Endothelial cell of umbilical vein (primary cell): Measurements from ENCODE around the gene PIK3CB. TPM values are rescaled to one million over a fixed set of nuclear protein-coding genes. Genes with fewer than 3 reads are reported as not detected.

Source experiments
- BruUV-seq: library from RNA; stranded (reverse); fragments of 400-500 nt; replicated peaks from 2 replicates; lab custom pipeline; 2021; lab: Mats Ljungman, UMichigan
- CTCF ChIA-PET: fragments of 300-600, 350-600 bp; sonication (Branson Sonifier 250); formaldehyde crosslinking; loops from one replicate; lab custom pipeline; 2021; ENCODE audit warnings: antibody characterized with exemption, inconsistent platforms; lab: Charles Lee
- POLR2A ChIA-PET: fragments of 300-600, 350-600 bp; sonication (Branson Sonifier 250); formaldehyde crosslinking; loops from one replicate; lab custom pipeline; 2021; ENCODE audit warnings: antibody characterized with exemption, inconsistent platforms; lab: Charles Lee
- DNase-seq: peaks from one replicate; pipeline ENCODE4 v3.0.0-alpha.2; 2011; ENCODE audit warnings: low read depth, low spot score
- FAIRE-seq: peaks from 2 replicates; lab custom pipeline; 2011; peaks lifted over from hg19 to GRCh38; lab: Jason Lieb, UNC
- H2AFZ ChIP-seq: 2 replicates; pipeline ENCODE4 v1.6.0; 2012; ENCODE audit warnings: low read depth, low read length, control low read depth, inconsistent platforms
- H3K27ac ChIP-seq: 2 replicates; pipeline ENCODE4 v1.5.1; 2011; ENCODE audit warnings: low read depth, mild to moderate bottlenecking, control low read depth, low read length, moderate library complexity; ENCODE audit not compliant: insufficient read depth
- H3K27me3 ChIP-seq, 2 experiments: 2 replicates each; pipeline versions ENCODE4 v1.6.0 to v1.6.1; 2011; ENCODE audit warnings: low read length in 2 of 2, mixed read lengths in 1 of 2; ENCODE audit not compliant: control insufficient read depth in 2 of 2, insufficient read depth in 2 of 2
- H3K36me3 ChIP-seq, 2 experiments: 2 replicates in 1 of 2; 3 replicates in 1 of 2; pipeline ENCODE4 v1.5.1; 2011; ENCODE audit warnings: low read length in 2 of 2, mild to moderate bottlenecking in 1 of 2, moderate library complexity in 1 of 2; ENCODE audit not compliant: control insufficient read depth in 2 of 2, insufficient read depth in 2 of 2; ENCODE audit errors: extremely low read depth in 1 of 2
- H3K4me1 ChIP-seq: 3 replicates; pipeline ENCODE4 v1.5.1; 2011; ENCODE audit warnings: mild to moderate bottlenecking, low read length; ENCODE audit not compliant: control insufficient read depth, insufficient read depth; ENCODE audit errors: extremely low read depth
- H3K4me2 ChIP-seq: 2 replicates; pipeline ENCODE4 v1.6.1; 2011; ENCODE audit warnings: low read length, control low read depth, mixed read lengths; ENCODE audit not compliant: insufficient read depth
- H3K4me3 ChIP-seq, 3 experiments: fragments of 200-600 bp in 1 of 3; sonication (generic), shearing (Covaris generic) in 1 of 3; replicated peaks in 1 of 3; 2 replicates each; pipeline ENCODE4 v1.5.1; 2011 to 2016; ENCODE audit warnings: control low read depth in 3 of 3, low read length in 3 of 3, mild to moderate bottlenecking in 2 of 3, inconsistent platforms in 1 of 3, low read depth in 1 of 3, moderate library complexity in 1 of 3; ENCODE audit not compliant: insufficient read depth in 1 of 3
- H3K79me2 ChIP-seq: 2 replicates; pipeline ENCODE4 v1.6.0; 2012; ENCODE audit warnings: low read length, inconsistent platforms; ENCODE audit not compliant: control insufficient read depth, insufficient read depth
- H3K9ac ChIP-seq: replicated peaks from 2 replicates; pipeline ENCODE3; 2011; ENCODE audit warnings: low read length, control low read depth; ENCODE audit not compliant: insufficient read depth; ENCODE audit errors: extremely low read depth
- H3K9me1 ChIP-seq: replicated peaks from 3 replicates; pipeline ENCODE4 v1.6.0; 2011; ENCODE audit warnings: mild to moderate bottlenecking, low read length; ENCODE audit not compliant: control insufficient read depth, insufficient read depth; ENCODE audit errors: extremely low read depth
- H3K9me3 ChIP-seq: replicated peaks from 2 replicates; pipeline ENCODE4 v1.5.1; 2012; ENCODE audit warnings: low read length, inconsistent platforms; ENCODE audit not compliant: control insufficient read depth, insufficient read depth
- H4K20me1 ChIP-seq: replicated peaks from 2 replicates; pipeline ENCODE3; 2011; ENCODE audit warnings: mild to moderate bottlenecking, low read length; ENCODE audit not compliant: control insufficient read depth, insufficient read depth; ENCODE audit errors: extremely low read depth
- FOS ChIP-seq: IDR thresholded peaks from 2 replicates; pipeline ENCODE4 v1.6.1; 2011; ENCODE audit warnings: mild to moderate bottlenecking, low read length, moderate library complexity, borderline replicate concordance; ENCODE audit not compliant: insufficient read depth
- GATA2 ChIP-seq: IDR thresholded peaks from 2 replicates; pipeline ENCODE4 v1.7.0; 2011; ENCODE audit warnings: low read depth, mild to moderate bottlenecking, moderate library complexity, mixed read lengths, low read length; ENCODE audit not compliant: insufficient read length, insufficient read depth
- JUN ChIP-seq: IDR thresholded peaks from 2 replicates; pipeline ENCODE4 v1.6.1; 2011; ENCODE audit warnings: borderline replicate concordance, low read depth; ENCODE audit not compliant: insufficient read length, insufficient read depth
- MYC ChIP-seq: IDR thresholded peaks from one replicate; pipeline ENCODE4 v1.6.1; 2011; ENCODE audit warnings: mild to moderate bottlenecking, low read depth, low read length
- POLR2AphosphoS5 ChIP-seq: IDR thresholded peaks from 2 replicates; pipeline ENCODE4 v1.6.1; 2012; ENCODE audit warnings: low read depth, mild to moderate bottlenecking, control low read depth, low read length, moderate library complexity; ENCODE audit not compliant: insufficient read depth
- dilution Hi-C: fragments of 300-500 bp; cut with MboI; formaldehyde crosslinking; loops from one replicate; pipeline ENCODE4 v1.15.0; 2019; ENCODE audit warnings: low sequenced_read_pairs; ENCODE audit not compliant: extremely low pct_ligation_motif_present
- intact Hi-C: fragments of 100-400 bp; cut with micrococcal nuclease; formaldehyde crosslinking; loops from one replicate; pipeline ENCODE4 v1.10.0; 2022
- polyA plus RNA-seq, 4 experiments: library from polyadenylated mRNA; depleted of rRNA in 3 of 4; stranded (reverse) in 3 of 4; unstranded in 1 of 4; fragments of >200 nt; gene quantifications; 2 replicates each; pipeline versions ENCODE4 v1.2.1 to v1.2.3, GENCODE V29; 2011 to 2012; ENCODE audit warnings: missing spikeins in 1 of 4
- total RNA-seq: library from RNA; stranded (reverse); gene quantifications from 2 replicates; pipeline ENCODE4 v1.2.3, GENCODE V29; 2021
- TF ChIP-seq, protein P1 (sequence below): IDR thresholded peaks from 2 replicates; pipeline ENCODE4 v1.6.1; 2011; ENCODE audit not compliant: insufficient read depth, insufficient read length
- TF ChIP-seq, protein P2 (sequence below), 2 donors: IDR thresholded peaks; 1 replicate in 1 of 2; 2 replicates in 1 of 2; pipeline ENCODE4 v1.5.1; 2011; ENCODE audit warnings: low read length in 2 of 2, mild to moderate bottlenecking in 2 of 2, moderate library complexity in 2 of 2, control low read depth in 1 of 2, inconsistent platforms in 1 of 2, low read depth in 1 of 2; ENCODE audit not compliant: insufficient read depth in 1 of 2; ENCODE audit errors: extremely low read depth in 1 of 2

PIK3CB gene
- total and polyA plus RNA-seq, 2 donors (not counting 3 experiments of a cell fraction or from before 2014, with no cell fraction given): 9.0 to 29.8 TPM

DNA sequence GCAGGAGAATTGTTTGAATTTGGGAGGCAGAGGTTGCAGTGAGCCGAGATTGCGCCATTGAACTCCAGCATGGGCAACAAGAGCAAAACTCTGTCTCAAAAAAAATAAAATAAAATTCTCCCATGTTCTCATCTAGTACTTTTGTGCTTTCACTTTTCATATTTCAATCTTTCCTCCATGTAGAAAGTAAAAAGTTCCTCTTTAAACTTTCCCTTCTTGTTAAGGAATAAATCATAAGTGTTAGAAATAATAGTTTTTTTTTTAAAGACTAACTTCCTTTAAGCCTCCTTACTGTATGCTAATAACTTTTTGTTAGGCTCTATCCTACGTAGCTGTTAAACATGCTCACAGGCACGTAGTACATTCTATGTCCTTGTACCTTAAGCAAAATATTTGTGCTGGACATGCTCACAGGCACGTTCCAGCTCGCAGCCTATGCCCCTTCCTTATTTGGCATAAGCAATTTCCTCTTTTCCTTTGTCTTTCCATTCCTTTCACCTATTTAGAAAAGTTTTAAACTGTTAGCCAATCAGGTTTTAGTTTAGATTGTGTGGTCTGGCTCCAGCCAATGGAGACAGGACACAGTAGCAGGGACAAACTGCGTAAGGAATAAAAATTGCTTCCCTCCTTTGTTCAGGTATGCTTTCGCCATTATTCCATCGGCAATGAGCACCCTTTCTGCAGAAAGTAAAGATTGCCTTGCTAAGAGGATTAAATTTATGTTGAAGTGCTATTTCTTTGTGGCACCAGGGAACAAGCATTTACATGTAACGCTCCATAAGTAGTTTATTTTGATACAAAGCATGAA, 38.9 kb upstream of the PIK3CB start:
- Histone ChIP-seq H3K4me3 (no peak overlapping the region), H3K27me3 (no peaks in the 10 kb centered on the region), H3K79me2 (no peaks in the 10 kb centered on the region), H3K9me3 (no peaks in the 10 kb centered on the region), H4K20me1 (no peaks in the 10 kb centered on the region), H3K36me3 (no peaks in the 10 kb centered on the region), H3K4me2 (no peak overlapping the region), H3K9ac (no peak overlapping the region), H3K9me1 (no peaks in the 10 kb centered on the region), H2AFZ (no peak overlapping the region), H3K4me1 (peaks cover 13% of the 10 kb centered on the region), H3K27ac (no peak overlapping the region)
- TF ChIP-seq JUN (no peak), MYC (no peak), GATA2 (no peak), POLR2AphosphoS5 (no peak), FOS (no peak)
- TF ChIP-seq, protein P1, sequence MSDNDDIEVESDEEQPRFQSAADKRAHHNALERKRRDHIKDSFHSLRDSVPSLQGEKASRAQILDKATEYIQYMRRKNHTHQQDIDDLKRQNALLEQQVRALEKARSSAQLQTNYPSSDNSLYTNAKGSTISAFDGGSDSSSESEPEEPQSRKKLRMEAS: no peak
- ChIA-PET CTCF (interaction anchor here (0.7 to 0.9 kb wide), 2 partner anchors 11 to 42 kb away, joined by 3 read pairs; no protein-coding TSS in a partner anchor), POLR2A (no interaction called here)
- dilution Hi-C loops: no loop called here
- intact Hi-C loops: loop anchor here (2.0 kb wide), 1 partner anchor 39 kb away; the partner anchor contains the start of gene PIK3CB
- no peak for DNase-seq
- no peak for FAIRE-seq
- BruUV-seq: no TSS peak

DNA sequence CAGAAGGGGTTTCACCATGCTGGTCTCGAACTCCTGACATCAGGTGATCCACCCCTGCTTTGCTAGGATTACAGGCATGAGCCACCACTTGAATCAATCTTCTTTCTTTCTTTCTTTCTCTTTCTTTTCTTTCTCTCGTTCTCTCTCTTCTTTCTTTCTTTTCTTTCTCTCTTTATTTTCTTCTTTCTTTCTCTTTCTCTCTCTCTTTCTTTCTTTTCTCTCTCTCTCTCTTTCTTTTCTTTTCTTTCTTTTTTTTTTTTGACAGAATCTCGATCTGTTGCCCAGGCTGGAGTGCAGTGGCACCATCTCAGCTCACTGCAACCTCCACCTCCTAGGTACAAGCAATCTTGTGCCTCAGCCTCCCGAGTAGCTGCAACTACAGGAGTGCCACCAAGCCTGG, 37.9 kb upstream of the PIK3CB start:
- no peaks in the 10 kb centered on the region for H3K27me3 ChIP-seq
- no peak for DNase-seq
- ChIA-PET CTCF (interaction anchor here (0.6 to 0.9 kb wide), 4 partner anchors 10 to 1345 kb away, joined by 3 to 6 read pairs (median 3); no protein-coding TSS in a partner anchor), POLR2A (no interaction called here)
- no peaks in the 10 kb centered on the region for H4K20me1 ChIP-seq
- H3K4me2 ChIP-seq: no peak overlapping the region
- no peaks in the 10 kb centered on the region for H3K79me2 ChIP-seq
- no peak overlapping the region for H2AFZ ChIP-seq
- no peak overlapping the region for H3K27ac ChIP-seq
- no peaks in the 10 kb centered on the region for H3K36me3 ChIP-seq
- dilution Hi-C loops: no loop called here
- H3K9me3 ChIP-seq: no peaks in the 10 kb centered on the region
- TF ChIP-seq POLR2AphosphoS5 (no peak), GATA2 (no peak)
- TF ChIP-seq, protein P2, sequence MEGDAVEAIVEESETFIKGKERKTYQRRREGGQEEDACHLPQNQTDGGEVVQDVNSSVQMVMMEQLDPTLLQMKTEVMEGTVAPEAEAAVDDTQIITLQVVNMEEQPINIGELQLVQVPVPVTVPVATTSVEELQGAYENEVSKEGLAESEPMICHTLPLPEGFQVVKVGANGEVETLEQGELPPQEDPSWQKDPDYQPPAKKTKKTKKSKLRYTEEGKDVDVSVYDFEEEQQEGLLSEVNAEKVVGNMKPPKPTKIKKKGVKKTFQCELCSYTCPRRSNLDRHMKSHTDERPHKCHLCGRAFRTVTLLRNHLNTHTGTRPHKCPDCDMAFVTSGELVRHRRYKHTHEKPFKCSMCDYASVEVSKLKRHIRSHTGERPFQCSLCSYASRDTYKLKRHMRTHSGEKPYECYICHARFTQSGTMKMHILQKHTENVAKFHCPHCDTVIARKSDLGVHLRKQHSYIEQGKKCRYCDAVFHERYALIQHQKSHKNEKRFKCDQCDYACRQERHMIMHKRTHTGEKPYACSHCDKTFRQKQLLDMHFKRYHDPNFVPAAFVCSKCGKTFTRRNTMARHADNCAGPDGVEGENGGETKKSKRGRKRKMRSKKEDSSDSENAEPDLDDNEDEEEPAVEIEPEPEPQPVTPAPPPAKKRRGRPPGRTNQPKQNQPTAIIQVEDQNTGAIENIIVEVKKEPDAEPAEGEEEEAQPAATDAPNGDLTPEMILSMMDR (IDR thresholded peaks at IDR 0.05; ENCODE audit: extremely low read depth in 1 of 2, insufficient read depth in 1 of 2, low read depth in 1 of 2, low read length in 2 of 2): no peak
- intact Hi-C loops: no loop called here
- peaks cover 13% of the 10 kb centered on the region for H3K4me1 ChIP-seq
- no TSS peak for BruUV-seq
- FAIRE-seq: peak; percentile 15
- no peaks in the 10 kb centered on the region for H3K9me1 ChIP-seq
- no peak overlapping the region for H3K9ac ChIP-seq
- H3K4me3 ChIP-seq: no peak overlapping the region
